GM19025 (cell line): ENCODE data around the gene ZNF503.
"Not testable (repeated sequence)": the region's sequence is repeated elsewhere in the genome, so short reads cannot be mapped to it uniquely, and the experiment has no call there.

Experiments used
- ATAC-seq: cut with Tn5 transposase; IDR thresholded peaks from one replicate; pipeline ENCODE4 v1.9.1; 2021; ENCODE audit warnings: mild to moderate bottlenecking, low read depth, moderate library complexity; ENCODE audit not compliant: unreplicated experiment

Gene ZNF503

DNA sequence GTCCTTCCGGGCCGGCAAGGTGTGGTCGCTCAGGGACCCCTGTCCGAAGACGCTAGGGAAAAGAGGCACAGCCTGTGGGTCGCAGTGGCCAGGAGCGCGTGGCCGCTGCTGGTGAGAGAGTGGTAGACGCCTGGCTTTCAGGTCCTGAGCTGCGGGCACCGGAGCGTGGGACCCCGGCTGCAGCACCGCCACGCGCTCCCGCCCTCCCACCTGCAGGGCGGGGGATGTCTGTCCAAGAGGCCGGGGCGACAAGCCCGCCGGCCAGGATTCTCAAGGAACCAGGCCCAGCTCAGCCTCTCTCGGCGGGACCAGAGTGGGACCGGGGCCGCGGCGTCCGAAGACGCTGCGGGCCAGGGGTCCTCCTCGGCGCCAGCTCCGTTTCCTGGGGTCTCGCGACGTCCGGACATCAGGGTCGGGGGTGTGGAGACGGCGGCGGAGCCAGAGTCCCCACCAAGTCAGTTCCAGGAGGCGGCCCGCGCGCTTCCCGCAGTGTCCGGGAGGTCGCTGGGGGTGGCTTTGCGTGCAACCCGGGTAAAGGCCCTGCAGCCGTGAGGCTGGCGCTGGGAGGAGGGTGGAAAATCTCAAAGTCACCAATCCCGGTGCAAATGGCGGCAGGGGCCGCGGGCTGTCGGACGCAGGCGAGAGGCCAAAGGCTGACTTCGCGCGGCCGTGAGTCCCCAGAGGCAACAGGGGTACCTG, 5.5 kb downstream of the ZNF503 start:
- no peak for ATAC-seq

DNA sequence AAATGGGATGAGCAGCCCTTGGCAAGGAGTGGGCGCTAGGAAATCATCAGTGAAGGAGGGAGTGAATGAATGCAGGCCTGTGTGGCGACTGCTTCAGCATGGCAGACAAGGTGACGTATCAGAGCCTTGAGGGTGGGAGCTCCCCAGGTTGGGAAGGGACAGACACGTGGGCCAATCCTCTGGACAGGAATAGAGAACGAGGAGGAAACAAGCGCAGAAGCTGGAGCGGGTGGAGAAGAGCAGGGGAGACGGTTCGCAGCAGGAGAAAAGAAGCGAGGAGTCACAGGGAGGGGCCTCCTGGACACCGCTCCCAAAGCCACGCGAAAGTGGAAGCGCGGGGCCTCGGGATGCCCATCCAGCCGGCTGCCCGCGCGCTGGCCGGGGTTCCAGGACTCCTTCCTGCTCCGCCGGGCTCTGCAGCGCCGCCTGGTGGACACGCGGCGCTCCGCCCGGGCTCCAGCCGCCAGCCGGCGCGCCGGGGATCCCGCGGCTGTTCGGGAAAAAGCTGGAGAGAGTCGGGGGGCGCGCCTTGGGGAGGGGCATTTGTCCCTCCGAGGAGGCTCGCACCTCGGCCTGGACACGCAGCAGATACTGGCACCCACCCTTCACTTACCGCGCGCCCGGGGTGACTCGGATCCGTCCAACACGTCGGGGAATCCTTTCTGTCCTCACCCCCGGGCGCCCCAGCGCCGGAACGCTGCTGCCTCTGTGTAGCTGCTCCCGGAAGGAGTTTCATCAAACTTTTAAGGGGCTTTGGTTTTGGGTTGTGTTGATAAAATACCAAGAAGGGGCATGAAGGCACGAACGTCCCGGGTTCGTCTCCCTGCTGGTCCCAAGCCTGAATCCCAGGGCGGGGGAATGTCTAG, 6.3 kb downstream of the ZNF503 start:
- ATAC-seq, result no peak

- no peak for ATAC-seq
These were observed 7.3 kb downstream of the ZNF503 start for GRCh38 chr10:75394221-75394620.

DNA sequence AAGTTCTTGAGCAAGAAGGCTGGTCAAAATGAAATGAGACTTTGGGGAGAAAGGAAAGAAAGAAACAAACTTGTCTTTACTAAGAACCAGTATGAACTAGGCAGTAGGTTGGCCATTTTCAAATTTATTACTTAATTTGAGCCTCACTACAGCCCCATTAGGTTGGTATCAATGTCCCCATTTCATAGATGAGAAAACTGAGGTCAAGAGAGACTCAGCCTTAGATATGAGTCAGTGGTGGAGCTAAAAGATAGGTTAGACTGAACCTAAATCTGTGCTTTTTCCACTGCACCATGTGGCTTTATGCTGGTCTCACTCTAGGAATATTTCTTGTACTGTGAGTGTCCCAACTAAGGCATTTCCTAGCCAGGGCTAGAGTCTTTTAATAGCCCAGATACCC, 8.8 kb downstream of the ZNF503 start:
- ATAC-seq, result no peak

DNA sequence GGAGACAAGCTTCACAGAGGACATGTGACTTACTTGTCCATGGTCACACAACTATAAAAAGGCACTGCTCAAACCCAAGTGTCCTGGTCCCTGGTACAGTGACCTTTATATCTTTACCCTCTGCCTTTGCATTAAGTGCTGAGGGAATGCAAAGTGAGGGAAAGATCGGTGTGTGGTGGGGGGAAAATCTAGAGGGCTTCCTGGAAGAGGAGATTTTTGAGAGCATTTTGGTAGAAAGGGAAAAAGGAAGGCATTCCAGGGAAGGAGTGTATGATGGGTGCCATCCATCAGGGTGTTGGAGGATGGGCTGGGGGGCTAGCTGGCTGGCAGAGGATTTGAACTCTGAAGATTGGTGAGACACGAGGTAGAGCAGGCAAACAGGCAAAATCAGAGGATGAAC, 9.3 kb downstream of the ZNF503 start:
- no peak for ATAC-seq

- no peak for ATAC-seq
These were observed 11.4 kb downstream of the ZNF503 start for GRCh38 chr10:75390178-75390577.

GRCh38 chr10:75388082-75388481, 13.5 kb downstream of the ZNF503 start:
- no peak for ATAC-seq

DNA sequence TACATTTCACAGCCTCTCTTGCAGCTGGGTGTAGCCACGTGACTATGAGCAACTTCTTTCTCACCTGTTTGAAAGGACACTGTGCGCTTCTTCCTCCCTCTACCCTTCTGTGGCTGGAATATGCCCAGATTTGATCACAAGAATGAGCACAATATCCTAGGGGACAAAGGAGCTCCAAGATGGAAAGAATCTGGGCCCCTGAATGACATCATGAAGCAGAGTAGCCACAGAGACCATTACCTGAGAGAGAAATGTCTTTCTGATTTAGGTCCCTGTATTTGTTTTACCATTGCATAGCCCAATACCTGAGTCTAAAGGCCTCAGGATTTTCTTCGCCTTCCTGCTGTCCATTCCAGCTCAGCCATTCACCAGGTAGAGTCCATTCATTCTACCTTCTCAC, 15.4 kb downstream of the ZNF503 start:
- no peak for ATAC-seq

- ATAC-seq, result no peak
These were observed 21.7 kb downstream of the ZNF503 start for GRCh38 chr10:75379817-75380216.

DNA sequence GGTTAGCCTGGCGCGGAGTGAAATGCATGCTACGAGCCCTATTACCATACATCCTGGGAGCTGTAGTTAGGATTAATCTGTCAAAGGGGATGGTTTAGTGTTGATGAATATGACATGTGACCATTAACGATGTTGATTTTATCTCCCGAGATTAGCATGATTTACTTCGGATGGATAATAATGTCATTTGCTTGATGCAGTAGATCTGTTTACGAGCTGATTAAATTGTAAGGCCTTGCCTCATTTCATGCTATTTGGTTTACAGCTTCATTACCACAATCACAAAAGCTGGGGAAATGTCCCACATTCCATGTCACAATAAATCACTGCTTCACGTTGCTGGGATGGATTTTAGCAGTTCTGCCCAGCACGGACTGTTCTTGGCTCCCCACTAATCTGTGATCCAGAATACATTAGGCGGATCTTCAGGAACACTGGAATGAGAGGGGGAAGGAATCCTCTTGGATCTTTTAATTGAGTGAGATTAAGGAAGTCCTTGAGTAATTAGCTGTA, 22.3 kb downstream of the ZNF503 start:
- no peak for ATAC-seq

- ATAC-seq, result no peak
These were observed 23.2 kb downstream of the ZNF503 start for GRCh38 chr10:75378379-75378778.

- no peak for ATAC-seq
These were observed 23.7 kb downstream of the ZNF503 start for GRCh38 chr10:75377869-75378268.

- no peak for ATAC-seq
These were observed 25.7 kb downstream of the ZNF503 start for GRCh38 chr10:75375838-75376237.

- ATAC-seq, result no peak
These were observed 30.6 kb downstream of the ZNF503 start for GRCh38 chr10:75371010-75371409.

GRCh38 chr10:75369838-75370237, 31.7 kb downstream of the ZNF503 start:
- ATAC-seq, result not testable (repeated sequence)

GRCh38 chr10:75367901-75368300, 33.7 kb downstream of the ZNF503 start:
- no peak for ATAC-seq

GRCh38 chr10:75367021-75367487, 34.5 kb downstream of the ZNF503 start:
- no peak for ATAC-seq

- ATAC-seq, result no peak
These were observed 38.1 kb downstream of the ZNF503 start for GRCh38 chr10:75363431-75363830.

GRCh38 chr10:75359876-75360275, 41.7 kb downstream of the ZNF503 start:
- not testable (repeated sequence) for ATAC-seq

GRCh38 chr10:75358835-75359421, 42.6 kb downstream of the ZNF503 start:
- no peak for ATAC-seq

- ATAC-seq, result no peak
These were observed 43.4 kb downstream of the ZNF503 start for GRCh38 chr10:75358132-75358531.
